Measurements from ENCODE around the gene PIP5K1A.

DNA sequence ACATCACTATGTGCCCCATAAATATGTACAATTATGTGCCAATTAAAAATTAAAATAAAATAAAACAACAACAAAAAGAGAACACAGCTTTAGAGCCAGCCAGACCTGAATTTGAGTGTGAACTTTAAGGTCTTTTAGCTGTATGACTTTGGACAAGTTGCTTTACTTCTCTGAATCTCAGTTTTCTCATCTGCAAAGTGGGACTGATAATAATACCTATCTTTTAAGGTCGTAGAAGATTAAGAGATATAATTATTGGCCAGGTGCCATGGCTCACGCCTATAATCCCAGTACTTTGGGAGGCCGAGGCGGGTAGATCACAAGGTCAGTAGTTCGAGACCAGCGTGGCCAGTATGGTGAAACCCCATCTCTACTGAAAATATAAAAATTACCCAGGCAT, 5.0 kb upstream of the PIP5K1A start:
- TF ChIP-seq POLR2A (IDR thresholded peaks at IDR 0.05) = no peak
- TF ChIP-seq, protein P1, sequence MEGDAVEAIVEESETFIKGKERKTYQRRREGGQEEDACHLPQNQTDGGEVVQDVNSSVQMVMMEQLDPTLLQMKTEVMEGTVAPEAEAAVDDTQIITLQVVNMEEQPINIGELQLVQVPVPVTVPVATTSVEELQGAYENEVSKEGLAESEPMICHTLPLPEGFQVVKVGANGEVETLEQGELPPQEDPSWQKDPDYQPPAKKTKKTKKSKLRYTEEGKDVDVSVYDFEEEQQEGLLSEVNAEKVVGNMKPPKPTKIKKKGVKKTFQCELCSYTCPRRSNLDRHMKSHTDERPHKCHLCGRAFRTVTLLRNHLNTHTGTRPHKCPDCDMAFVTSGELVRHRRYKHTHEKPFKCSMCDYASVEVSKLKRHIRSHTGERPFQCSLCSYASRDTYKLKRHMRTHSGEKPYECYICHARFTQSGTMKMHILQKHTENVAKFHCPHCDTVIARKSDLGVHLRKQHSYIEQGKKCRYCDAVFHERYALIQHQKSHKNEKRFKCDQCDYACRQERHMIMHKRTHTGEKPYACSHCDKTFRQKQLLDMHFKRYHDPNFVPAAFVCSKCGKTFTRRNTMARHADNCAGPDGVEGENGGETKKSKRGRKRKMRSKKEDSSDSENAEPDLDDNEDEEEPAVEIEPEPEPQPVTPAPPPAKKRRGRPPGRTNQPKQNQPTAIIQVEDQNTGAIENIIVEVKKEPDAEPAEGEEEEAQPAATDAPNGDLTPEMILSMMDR (IDR thresholded peaks at IDR 0.05) = no peak
- TF ChIP-seq EP300 (IDR thresholded peaks at IDR 0.05) = no peak
